ENCODE data around the gene STK11. TPM values are rescaled to one million over a fixed set of nuclear protein-coding genes. Genes with fewer than 3 reads are reported as not detected.

The STK11 gene
- total RNA-seq, 2 experiments from 2014 or later, result 76.5 to 78.4 TPM

DNA sequence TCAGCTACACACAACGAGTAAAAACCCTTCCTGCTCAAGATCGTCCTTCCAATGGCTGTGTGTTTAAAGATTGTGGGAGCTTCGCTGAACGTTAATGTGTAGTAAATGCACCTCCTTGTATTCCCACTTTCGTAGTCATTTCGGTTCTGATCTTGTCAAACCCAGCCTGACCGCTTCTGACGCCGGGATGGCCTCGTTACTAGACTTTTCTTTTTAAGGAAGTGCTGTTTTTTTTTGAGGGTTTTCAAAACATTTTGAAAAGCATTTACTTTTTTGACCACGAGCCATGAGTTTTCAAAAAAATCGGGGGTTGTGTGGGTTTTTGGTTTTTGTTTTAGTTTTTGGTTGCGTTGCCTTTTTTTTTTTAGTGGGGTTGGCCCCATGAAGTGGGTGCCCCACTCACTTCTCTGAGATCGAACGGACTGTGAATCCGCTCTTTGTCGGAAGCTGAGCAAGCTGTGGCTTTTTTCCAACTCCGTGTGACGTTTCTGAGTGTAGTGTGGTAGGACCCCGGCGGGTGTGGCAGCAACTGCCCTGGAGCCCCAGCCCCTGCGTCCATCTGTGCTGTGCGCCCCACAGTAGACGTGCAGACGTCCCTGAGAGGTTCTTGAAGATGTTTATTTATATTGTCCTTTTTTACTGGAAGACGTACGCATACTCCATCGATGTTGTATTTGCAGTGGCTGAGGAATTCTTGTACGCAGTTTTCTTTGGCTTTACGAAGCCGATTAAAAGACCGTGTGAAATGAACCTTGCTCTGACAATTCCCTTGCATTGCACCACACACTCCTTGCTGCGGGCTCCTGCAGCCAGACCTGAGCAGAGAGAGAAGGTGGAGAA is 67.1 kb downstream of the STK11 start:
- peak overlapping the region; percentile 100 for H3K4me2 ChIP-seq (ENCODE audit: low read length)
- BruUV-seq (replicated peaks), result TSS peak; percentile 76

DNA sequence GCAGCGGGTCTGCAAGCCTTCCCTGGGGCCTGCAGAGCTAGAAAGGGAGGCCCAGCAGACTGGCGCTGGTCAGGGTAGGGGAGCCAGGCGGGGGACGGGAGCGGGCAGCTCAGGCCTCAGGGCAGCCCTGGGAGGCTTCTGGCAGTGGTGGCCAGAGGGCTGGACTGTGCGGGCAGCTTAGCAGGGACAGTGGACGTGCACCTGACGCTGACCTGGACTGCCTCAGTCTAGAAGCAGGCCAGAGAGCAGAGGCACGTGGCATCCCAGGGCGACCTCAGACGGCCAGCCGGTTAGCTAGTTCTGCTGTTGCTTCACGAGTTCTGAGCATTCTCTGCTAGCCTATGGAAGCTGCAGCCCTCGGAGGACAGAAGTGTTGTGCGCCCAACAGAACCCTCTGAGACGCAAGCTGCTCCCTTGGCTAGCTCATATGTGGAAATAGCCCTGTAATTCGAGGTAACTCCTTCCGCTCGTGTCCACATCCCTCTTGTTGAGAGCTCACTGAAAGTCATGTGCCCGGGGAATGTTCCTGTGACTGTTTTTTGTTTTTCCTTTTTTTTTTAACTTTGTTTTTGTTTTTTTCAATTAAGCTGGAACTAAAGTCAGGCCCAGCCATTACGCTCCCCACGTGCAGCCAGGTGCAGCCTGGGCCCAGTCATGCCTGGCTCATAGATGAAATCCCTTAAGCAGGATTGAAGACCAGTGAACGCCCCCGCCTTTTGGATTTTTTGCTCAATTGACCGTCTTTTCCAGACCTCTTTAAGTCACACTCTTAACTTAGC is 67.9 kb downstream of the STK11 start:
- ChIA-PET CTCF (ENCODE audit: unreplicated experiment) (no interaction called here), POLR2A (interaction anchor here (0.6 to 1.0 kb wide), 2 partner anchors 76 to 316 kb away, joined by 3 to 6 read pairs; no protein-coding TSS in a partner anchor)
- TF ChIP-seq CTCF (conservative IDR thresholded peaks at IDR 0.05; ENCODE audit: low read length), result no peak
- no peak for TF ChIP-seq EZH2phosphoT487 (IDR thresholded peaks at IDR 0.05; ENCODE audit: borderline replicate concordance, low read depth, low read length)
- no peak overlapping the region for H2AFZ ChIP-seq (ENCODE audit: low read length)
- H3K9me2 ChIP-seq (ENCODE audit: insufficient read depth, low read length), result no peaks in the 10 kb centered on the region
- peak overlapping the region; percentile 92 for H3K27ac ChIP-seq (ENCODE audit: low read depth, low read length, poor library complexity, severe bottlenecking)
- H3K4me2 ChIP-seq (ENCODE audit: low read length), result peak overlapping the region; percentile 100
- peak overlapping the region; percentile 95 for H3K4me3 ChIP-seq (ENCODE audit: low read depth, low read length, poor library complexity, severe bottlenecking)
- TSS peak; percentile 70 for BruUV-seq (replicated peaks)
- H3K36me3 ChIP-seq (ENCODE audit: insufficient read depth, low read length), result peaks cover 80% of the 10 kb centered on the region
- DNase-seq (ENCODE audit: low spot score), result no peak
- intact Hi-C loops (cut with micrococcal nuclease; ENCODE audit: unreplicated experiment), result no loop called here
- H3K4me1 ChIP-seq (ENCODE audit: insufficient read depth, low read length, poor library complexity, severe bottlenecking), result peaks cover 61% of the 10 kb centered on the region
- peaks cover 3% of the 10 kb centered on the region; the same call in 1 of the 2 replicates for H4K20me1 ChIP-seq (ENCODE audit: insufficient read depth, low read length)
- peaks cover 63% of the 10 kb centered on the region for H3K79me2 ChIP-seq (ENCODE audit: insufficient read depth, low read depth, low read length)
- H3K9me3 ChIP-seq (ENCODE audit: low read length), result no peaks in the 10 kb centered on the region

More for the DNA sequence above, 67.1 kb downstream of the STK11 start:
- H4K20me1 ChIP-seq (ENCODE audit: insufficient read depth, low read length), result peaks cover 3% of the 10 kb centered on the region; the same call in 1 of the 2 replicates
- peak overlapping the region; percentile 82 for H3K4me3 ChIP-seq (ENCODE audit: low read depth, low read length, poor library complexity, severe bottlenecking)
- H2AFZ ChIP-seq (ENCODE audit: low read length), result no peak overlapping the region
- peaks cover 69% of the 10 kb centered on the region for H3K4me1 ChIP-seq (ENCODE audit: insufficient read depth, low read length, poor library complexity, severe bottlenecking)
- ChIA-PET POLR2A (interaction anchor here (1.0 kb wide), 1 partner anchor 77 kb away, joined by 3 read pairs; no protein-coding TSS in a partner anchor), CTCF (ENCODE audit: unreplicated experiment) (no interaction called here)
- peaks cover 72% of the 10 kb centered on the region for H3K36me3 ChIP-seq (ENCODE audit: insufficient read depth, low read length)
- no peak for DNase-seq (ENCODE audit: low spot score)
- intact Hi-C loops (cut with micrococcal nuclease; ENCODE audit: unreplicated experiment), result no loop called here
- H3K9me3 ChIP-seq (ENCODE audit: low read length), result no peaks in the 10 kb centered on the region
- H3K27ac ChIP-seq (ENCODE audit: low read depth, low read length, poor library complexity, severe bottlenecking), result peak overlapping the region; percentile 92
- no peak for TF ChIP-seq CTCF (conservative IDR thresholded peaks at IDR 0.05; ENCODE audit: low read length)
- no peak for TF ChIP-seq EZH2phosphoT487 (IDR thresholded peaks at IDR 0.05; ENCODE audit: borderline replicate concordance, low read depth, low read length)
- H3K9me2 ChIP-seq (ENCODE audit: insufficient read depth, low read length), result no peaks in the 10 kb centered on the region
- H3K79me2 ChIP-seq (ENCODE audit: insufficient read depth, low read depth, low read length), result peaks cover 62% of the 10 kb centered on the region
